ENCODE measurements around the gene LMCD1.

DNA sequence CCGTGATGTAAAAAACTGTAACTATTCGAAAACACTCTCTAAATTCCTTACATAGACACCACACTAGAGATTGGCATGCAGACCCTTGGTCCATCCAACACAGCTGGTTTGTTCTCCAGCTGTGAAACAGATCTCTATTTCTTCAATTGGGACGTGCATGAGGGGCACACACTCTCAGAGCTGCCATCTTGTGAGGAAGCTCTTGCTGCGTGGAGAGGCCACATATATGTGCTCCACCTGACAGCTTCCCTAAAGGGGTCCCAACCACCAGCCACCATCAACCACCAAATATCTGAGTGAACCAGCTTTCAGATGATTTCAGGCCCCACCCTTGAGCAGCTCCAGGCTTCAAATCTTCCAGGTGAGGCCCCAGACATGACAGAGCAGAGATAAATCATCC lies 117.3 kb downstream of the LMCD1 start:
- TF ChIP-seq, protein P1, sequence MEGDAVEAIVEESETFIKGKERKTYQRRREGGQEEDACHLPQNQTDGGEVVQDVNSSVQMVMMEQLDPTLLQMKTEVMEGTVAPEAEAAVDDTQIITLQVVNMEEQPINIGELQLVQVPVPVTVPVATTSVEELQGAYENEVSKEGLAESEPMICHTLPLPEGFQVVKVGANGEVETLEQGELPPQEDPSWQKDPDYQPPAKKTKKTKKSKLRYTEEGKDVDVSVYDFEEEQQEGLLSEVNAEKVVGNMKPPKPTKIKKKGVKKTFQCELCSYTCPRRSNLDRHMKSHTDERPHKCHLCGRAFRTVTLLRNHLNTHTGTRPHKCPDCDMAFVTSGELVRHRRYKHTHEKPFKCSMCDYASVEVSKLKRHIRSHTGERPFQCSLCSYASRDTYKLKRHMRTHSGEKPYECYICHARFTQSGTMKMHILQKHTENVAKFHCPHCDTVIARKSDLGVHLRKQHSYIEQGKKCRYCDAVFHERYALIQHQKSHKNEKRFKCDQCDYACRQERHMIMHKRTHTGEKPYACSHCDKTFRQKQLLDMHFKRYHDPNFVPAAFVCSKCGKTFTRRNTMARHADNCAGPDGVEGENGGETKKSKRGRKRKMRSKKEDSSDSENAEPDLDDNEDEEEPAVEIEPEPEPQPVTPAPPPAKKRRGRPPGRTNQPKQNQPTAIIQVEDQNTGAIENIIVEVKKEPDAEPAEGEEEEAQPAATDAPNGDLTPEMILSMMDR (IDR thresholded peaks at IDR 0.05): no peak
- TF ChIP-seq POLR2A (IDR thresholded peaks at IDR 0.05): no peak

All from body of pancreas (tissue), 4 donors.